DMS79 (cell line): Measurements from ENCODE around the gene FBRSL1.
"Not testable (repeated sequence)": the region's sequence is repeated elsewhere in the genome, so short reads cannot be mapped to it uniquely, and the experiment has no call there.

Experiments
- DNase-seq: peaks from one replicate; lab custom pipeline; 2025; lab: John Stamatoyannopoulos, UW

FBRSL1 gene

DNA sequence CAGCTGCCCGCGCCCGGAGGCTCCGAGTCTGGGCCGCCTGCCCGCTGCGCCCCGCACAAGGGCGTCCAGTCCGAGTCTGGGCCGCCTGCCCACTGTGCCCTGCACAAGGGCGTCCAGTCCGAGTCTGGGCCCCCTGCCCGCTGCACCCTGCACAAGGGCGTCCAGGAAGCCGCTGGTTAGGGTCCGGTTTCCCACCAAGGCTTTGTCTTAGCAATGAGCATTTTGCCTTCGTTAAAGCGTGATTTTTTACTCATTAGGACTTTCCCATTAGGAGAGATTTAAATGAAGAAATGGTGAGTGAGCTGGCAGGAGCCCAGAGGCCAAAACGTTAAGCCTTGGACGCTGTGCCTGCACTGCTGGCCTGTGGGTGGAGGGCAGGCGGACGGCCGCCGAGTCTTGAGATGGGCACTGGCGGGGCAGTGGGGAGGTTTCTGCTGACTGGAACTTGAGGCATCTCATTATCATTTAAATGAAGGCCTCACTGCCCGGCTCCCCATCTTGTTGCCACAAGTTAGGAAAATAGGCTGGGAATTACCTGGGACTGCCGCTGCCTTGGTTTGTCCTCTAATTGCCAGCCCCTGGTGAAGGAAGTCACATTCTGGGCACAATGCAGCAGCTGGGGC is 36.0 kb downstream of the FBRSL1 start:
- no peak for DNase-seq

DNA sequence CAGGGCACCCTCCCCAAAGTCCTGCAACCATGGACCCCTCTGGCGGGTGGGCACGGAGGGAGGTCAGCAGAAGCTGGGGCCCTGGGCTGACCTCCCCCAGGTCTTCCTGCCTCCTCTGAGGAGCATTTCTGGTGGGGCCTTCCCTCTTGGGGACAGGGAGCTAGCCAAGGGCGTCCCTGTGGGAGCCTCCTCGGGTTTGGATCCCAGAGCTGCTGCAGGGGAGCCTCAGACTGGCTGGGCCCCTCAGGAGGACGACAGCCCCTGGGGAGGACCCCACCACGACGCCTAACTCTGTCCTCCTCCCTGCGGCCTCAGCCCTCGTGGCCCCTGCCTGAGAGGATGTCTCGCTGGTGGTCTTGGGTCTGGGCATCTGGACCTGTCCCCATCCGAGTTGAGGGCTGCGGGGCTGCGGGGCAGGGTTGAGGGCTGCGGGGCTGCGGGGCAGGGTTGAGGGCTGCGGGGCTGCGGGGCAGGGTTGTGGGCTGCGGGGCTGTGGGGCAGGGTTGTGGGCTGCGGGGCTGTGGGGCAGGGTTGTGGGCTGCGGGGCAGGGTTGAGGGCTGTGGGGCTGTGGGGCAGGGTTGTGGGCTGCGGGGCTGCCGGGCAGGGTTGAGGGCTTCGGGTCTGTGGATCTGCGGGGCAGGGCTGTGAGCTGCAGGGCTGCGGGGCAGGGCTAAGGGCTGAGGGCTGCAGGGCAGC is 37.4 kb downstream of the FBRSL1 start:
- no peak for DNase-seq

DNA sequence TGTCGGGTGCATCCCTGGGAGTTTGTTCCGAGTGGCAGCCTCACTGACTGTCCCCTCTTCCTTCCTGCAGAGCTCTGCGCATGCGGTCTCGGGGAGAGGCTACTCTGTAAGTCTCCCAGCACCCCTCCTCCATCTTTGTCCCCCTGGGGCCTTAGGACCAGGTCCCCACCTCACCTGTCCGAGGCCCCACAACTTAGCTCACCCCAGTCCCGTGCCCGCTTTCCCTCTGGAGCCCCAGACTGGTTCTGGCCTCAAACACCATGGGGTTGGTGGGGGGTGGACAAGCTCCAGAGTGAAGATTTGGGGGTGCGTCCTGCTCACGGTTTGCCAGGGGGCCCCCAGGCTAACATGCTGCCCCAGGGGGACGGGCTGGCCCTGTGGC is 37.9 kb downstream of the FBRSL1 start:
- no peak for DNase-seq

DNA sequence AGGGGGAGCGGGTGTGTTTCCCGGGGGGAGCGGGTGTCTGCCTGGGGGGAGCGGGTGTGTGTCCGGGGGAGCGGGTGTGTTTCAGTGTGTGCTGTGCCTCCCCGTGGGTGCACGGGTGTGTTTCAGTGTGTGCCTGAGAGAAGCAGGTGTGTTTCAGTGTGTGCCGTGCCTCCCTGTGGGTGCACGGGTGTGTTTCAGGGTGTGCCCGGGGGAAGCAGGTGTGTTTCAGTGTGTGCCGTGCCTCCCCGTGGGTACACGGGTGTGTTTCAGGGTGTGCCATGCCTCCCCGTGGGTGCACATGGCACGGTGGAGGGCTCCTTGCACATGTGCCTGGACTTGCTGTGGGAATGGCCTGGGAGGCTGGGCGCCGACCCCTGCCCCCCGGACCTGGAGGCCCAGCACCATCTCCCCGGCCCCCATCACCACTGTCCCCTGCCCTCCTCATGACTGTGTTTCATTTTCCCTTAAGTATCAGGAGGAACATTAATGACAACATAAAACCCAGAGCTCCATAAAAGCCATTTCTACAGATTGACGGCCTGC is 38.7 kb downstream of the FBRSL1 start:
- no peak for DNase-seq

DNA sequence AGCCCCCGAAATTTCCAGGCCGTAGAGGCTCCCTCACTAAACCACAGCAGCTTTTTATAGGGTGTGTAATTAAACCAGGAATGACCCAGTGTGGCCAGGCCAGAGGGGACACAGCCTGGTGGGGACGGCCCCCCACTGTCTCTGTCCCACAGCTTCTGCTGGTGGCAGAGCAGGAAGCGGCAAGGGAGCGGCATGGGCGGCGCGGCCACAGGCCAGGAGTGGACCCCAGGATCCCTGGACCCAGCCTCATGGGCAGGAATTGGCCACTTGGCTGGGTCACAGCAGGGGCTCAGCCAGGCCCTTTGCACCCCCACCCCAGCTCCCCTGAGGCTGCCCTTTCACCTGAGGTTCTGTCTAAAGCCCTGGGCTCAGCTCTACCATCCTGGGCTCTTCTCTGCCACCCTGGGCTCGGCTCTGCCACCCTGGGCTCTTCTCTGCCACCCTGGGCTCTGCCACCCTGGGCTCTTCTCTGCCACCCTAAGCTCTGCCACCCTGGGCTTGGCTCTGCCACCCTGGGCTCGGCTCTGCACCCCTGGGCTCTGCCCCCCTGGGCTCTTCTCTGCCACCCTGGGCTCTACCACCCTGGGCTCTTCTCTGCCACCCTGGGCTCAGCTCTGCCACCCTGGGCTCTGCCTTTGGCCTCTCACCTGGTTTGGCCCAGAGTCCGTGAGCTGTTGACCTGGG is 39.3 kb downstream of the FBRSL1 start:
- DNase-seq = no peak

DNA sequence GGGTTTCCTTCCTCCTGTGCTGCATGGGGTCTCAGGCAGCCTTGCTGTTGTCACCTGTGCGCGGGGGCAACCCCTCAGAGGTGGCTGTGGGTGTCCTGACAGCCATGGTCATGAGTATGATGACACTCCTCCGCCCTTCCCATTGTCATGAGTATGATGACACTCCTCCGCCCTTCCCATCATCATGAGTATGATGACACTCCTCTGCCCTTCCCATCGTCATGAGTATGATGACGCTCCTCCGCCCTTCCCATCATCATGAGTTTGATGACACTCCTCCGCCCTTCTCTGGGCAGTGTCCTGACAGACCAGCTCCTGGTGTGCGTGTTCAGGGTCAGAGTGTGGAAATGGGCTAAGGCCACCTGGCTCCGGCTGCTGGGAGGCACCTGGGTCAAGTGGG is 40.0 kb downstream of the FBRSL1 start:
- DNase-seq = no peak

DNA sequence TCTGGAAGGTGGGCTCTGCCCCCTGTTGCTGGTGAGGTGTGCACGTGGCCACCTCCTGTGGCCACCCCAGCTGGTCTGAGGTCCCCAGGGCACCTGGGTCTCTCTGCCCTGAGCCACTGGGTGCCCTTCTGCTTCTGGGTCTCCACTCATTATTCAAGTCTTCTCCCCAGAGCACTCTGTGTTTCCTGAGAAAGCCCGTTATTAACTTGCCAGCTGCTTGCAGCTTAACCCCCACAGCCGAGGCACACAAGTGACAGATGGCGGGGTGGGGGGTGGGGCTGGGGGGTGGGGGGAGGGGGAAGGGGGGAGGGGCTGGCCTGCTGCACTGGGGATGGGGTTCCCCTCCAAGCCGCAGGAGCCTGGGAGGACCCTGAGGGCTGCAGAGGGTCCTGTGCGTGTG is 40.5 kb downstream of the FBRSL1 start:
- no peak for DNase-seq

DNA sequence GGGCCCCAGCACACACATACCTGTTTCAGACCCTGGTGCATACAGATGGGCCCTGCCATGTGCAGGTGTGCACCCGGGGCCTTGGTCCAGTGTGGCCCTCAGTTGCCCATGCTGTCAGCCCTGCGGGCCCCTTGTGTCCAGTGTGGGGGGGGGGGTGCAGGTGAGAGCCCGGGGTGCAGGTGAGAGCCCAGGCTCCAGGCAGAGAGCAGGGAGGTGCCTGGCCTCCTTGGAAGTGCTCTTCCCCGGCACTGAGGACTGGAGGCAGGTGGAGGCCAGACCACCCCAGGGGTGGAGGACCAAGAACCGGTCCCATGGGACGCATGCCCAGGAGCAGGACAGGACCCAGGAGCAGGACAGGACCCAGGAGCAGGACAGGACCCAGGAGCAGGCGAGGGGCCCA is 40.9 kb downstream of the FBRSL1 start:
- no peak for DNase-seq

DNA sequence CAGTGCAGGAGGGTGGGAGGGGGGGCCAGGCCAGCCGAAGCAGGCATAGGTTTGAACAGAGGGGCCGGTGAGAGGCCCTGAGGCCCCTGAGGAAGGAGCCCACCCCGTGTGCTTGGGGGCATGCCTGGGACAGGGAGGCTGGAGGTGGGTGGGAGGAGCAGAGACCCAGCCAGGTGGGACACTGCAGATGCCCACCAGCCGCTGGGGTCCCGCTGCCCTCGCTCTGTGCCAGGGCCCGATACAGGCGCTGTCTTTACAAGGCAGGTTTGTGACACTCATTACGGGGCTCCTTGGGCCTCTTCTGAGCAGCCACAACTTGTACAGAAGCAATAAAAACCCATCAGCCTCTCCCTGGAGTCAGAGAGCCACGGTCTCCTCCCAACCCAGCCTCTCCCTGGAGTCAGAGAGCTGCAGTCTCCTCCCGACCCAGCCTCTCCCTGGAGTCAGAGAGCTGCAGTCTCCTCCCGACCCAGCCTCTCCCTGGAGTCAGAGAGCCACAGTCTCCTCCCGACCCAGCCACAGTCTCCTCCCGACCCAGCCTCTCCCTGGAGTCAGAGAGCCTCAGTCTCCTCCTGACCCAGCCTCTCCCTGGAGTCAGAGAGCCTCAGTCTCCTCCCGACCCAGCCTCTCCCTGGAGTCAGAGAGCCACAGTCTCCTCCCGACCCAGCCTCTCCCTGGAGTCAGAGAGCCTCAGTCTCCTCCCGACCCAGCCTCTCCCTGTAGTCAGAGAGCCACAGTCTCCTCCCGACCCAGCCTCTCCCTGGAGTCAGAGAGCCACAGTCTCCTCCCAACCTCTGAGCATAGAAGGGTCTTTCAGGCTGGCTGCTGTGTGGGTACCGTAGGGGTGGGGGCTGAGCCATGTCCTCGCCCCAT is 43.0 kb downstream of the FBRSL1 start:
- not testable (repeated sequence) for DNase-seq

DNA sequence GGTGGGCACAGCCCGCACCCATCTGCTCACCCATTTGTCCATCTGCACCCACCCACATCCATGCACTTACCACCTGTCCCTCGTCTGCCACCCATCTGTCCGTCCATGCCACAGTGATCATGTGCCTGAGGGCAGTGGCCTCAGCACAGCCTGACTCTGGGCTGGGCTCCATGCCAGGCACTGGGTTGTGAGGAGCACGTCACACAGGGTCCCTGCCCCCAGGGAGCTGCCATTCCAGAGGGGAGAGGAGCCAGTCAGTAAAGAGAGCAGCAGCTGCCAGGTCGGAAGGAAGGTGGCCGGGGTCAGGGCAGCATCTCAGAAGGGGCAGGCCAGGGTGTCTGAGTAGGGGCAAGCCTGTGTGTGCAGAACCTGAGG is 43.6 kb downstream of the FBRSL1 start:
- no peak for DNase-seq

DNA sequence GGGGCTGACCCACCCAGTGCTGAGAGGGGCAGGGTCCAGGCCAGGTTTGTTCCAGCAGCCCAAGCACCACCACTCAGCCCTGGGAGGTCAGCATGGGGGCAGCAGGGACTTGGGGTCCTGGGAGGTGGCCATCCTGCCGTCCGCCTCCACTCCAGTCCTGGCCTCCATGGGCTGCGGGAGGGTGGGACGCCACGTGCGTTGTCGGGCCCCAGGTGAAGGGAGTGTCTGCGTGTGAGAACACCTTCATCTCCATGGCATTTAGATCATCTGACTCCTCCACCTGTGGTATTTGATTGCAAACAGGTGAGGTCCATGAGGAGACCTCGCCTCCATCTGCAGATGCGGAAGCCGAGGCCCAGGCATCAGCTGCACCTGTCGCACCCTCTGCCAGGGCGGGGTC is 44.1 kb downstream of the FBRSL1 start:
- no peak for DNase-seq

DNA sequence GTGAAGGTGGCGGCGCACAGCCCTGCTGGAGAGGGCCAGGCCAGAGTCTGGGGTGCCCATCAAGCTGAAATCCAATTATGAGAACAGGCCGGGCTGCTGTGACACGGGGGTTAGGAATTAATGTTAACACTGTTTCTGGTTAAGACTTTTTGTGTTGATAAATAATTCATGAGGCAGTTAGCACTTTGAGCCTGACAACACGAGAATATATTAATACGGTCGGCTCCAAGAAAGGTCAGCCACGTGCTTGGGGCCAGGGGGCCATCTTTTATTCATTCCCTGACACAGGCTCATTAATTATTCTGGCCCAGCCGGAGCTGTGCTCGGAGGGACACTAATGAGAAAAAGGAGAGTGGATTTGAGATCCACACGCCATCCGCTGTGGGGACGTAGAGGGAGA is 45.1 kb downstream of the FBRSL1 start:
- DNase-seq = no peak

DNA sequence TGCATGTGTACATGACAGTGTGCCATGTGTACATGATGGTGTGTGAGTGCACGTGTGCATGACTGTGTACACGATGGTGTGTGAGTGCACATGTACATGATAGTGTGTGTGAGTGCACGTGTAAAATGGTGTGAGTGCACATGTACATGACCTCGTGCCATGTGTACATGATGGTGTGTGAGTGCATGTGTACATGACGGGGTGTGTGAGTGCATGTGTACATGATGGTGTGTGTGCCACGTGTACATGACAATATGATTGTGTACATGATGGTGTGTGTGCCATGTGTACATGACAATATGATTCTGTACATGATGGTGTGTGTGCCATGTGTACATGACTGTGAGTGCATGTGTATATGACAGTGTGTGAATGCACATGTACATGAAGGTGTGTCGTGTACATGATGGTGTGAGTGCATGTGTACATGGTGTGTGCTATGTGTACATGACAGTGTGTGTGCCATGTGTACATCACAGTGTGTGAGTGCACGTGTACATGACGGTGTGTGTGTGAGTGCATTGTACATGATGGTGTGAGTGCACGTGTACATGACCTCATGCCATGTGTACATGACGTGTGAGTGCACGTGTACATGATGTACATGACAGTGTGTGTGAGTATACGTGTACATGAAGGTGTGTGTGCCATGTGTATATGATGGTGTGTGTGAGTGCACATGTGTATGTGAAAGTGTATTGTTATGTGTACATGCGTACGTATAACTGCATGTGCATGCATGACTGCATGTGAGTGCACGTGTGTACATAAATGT is 46.3 kb downstream of the FBRSL1 start:
- no peak for DNase-seq

DNA sequence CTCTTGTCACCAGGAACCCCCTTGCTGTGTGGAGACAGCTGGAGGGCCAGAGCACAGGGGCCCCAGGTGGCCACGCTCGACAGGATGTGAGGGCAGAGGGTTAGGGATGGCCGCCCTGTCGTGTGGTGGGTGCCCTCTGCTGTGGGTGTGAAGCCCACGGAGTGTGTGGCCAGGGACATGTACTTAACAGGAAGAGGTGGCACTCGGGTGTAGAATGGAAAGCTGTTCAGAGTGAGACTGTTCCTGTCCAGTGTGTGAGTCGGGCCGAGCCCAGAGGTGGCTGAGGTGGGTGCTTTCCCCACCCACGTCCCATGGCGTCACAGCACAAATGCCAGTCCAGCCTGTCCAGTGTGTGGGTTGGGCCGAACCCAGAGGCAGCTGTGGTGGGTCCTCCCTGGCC is 47.1 kb downstream of the FBRSL1 start:
- DNase-seq = no peak

DNA sequence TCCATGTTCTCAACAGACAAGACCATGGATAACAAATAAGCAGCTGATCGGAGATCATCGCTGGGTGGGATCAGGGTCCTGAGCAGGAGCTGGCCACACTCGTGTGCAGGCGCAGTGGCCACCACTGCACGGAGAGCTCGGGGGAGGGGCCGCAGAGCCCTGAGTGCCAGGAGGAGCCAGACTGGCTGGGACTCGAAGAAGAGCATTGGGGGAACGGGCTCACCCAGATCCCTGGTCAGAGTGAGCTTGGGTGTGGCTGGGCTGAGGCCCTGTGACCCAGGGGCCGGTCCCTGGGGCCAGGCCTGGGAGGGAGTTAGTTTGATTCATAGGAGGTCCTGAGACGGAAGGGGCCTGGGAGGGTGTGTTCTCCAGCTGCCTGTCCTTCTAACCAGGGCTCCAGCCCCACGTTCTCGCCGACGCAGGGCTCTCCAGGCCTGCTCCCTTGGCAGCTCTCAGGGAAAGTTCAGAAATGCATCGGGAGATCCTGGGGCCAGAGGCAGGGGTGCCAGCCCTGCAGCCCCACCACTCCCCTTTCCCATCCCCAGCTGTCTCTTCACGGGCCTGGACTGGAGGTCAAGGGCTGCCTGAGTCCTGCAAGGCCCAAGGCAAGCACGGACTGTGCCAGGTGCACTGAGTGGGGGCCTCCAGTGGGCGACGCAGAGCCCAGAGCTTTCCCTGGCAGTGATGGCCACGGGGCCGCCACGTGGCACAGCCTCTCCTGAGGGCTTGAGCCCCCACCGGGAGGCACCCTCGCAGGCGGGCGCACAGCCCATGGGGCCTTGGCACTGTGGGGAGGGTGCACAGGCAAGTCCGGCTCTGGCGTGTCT is 48.1 kb downstream of the FBRSL1 start:
- no peak for DNase-seq

DNA sequence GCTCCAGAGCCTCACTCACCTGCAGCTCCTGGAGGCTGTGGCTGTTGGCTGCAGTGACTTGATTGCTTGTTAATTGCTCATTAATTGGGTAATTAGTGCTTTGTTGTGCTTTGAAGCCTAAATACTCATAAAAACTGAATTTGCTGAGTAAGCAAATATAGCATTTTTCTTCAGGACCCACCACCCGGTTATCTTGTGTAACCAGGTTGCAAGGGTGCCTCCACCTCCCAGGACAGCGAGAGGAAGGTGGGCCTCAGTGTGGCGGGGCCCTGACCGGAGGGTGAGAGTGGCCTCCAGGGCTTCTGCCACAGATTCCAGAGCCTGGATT is 48.7 kb downstream of the FBRSL1 start:
- no peak for DNase-seq

DNA sequence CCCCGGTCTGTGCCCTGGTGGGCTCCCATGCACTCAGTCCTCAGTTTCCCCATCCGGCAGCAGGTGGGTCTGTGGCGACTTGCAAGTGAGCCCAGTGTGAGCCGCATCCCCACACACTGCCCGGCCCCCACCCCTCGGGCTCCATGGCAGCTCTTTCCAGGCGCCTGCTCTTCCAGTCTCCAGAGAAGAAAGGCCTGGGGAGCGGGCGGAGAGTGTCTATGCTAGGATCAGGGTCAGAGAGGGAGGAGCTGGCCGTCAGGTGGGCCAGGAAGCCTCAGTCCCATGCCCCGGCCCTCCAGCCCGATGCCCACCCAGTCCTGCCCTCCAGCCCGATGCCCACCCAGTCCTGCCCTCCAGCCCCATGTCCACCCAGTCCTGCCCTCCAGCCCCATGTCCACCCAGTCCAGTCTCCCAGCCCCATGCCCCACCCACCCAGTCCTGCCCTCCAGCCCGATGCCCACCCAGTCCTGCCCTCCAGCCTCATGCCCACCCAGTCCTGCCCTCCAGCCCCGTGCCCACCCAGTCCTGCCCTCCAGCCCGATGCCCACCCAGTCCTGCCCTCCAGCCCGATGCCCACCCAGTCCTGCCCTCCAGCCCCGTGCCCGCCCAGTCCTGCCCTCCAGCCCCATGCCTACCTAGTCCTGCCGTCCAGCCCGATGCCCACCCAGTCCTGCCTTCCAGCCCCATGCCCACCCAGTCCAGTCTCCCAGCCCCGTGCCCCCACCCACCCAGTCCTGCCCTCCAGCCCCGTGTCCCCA is 49.2 kb downstream of the FBRSL1 start:
- no peak for DNase-seq

DNA sequence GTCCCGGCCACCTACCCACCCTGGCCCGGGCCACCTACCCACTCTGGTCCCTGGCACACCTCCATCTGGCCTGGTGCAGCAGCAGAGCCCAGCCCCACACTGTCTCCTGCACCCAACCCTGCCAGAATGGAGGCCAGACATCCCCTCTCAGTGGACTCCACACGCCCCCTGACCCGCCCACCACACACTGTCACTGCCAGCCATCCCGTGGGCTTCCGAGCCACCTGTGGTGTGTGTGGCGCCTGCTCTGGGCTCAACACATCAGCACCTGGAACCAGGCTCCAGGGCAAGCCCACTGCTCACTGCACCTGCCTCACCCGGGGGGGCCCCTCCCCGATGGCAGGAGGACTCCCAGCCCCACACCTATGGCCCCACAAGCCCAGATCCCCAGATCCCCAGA is 50.5 kb downstream of the FBRSL1 start:
- no peak for DNase-seq

DNA sequence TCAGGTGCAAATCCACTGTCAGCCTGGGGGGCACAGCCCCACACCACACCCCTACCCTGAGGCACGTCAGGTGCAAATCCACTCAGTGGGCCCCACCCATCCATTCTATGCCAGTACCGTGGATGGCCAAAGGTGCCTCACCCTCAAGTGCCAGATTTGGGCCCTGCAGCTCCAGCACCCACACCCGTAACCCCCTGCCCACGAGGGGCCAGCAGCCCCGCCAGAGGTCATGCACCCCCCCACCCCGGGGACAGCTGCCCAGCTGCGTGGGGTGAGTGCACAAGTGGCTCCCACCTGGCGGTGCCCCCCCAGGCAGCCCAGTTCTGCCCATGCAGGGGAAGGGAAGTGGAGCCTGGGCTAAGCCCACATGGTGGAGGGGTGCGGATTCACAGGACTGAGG is 51.2 kb downstream of the FBRSL1 start:
- DNase-seq = no peak

DNA sequence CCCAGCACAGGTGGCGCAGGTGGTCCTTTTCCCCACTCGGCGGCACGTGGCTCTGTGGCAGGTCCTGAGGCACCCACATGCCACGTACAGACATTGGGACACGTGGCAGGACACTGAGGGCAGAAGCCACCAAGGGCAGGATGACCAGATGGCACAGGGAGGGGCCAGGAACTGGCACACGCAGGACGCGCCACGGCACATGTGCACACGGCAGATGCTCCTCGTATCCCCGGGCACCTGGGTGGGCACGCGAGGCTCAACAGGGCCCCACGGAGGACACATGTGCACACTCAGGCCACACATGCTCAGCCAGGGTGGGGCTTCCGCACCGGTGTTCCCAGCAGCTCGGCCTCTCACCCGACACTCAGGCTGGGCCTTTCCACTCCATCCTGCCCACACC is 52.0 kb downstream of the FBRSL1 start:
- no peak for DNase-seq
